22Rv1 (cell line): ENCODE measurements around the gene TOP3A.

Experiments
- ZFX ChIP-seq: fragments of 450-650 bp; IDR thresholded peaks from 2 replicates; pipeline ENCODE4 v1.6.1; 2017; ENCODE audit warnings: antibody characterized with exemption, borderline replicate concordance
- TF ChIP-seq, protein P1 (sequence below): fragments of 450-650 bp; IDR thresholded peaks from 2 replicates; pipeline ENCODE4 v1.5.1; 2017; ENCODE audit warnings: mild to moderate bottlenecking

DNA sequence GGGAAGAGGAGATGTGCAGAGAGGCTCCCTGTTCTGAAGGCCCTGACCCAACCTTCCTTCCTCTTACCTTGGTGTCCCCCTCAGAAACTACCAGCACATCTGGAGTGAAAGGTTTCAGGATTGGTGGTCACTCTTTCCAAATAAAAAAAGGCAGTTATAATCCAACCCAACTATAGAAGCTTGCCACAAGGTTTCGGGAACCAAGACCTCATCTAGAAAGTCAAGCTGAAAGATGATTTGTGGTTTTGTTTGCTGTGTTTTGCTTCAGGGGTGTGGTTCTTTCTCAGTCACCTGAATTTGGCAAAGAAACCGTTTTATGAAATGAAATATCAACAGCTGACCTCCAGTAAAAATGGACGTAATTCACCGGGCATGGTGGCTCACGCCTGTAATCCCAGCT is 29.2 kb upstream of the TOP3A start:
- TF ChIP-seq, protein P1, sequence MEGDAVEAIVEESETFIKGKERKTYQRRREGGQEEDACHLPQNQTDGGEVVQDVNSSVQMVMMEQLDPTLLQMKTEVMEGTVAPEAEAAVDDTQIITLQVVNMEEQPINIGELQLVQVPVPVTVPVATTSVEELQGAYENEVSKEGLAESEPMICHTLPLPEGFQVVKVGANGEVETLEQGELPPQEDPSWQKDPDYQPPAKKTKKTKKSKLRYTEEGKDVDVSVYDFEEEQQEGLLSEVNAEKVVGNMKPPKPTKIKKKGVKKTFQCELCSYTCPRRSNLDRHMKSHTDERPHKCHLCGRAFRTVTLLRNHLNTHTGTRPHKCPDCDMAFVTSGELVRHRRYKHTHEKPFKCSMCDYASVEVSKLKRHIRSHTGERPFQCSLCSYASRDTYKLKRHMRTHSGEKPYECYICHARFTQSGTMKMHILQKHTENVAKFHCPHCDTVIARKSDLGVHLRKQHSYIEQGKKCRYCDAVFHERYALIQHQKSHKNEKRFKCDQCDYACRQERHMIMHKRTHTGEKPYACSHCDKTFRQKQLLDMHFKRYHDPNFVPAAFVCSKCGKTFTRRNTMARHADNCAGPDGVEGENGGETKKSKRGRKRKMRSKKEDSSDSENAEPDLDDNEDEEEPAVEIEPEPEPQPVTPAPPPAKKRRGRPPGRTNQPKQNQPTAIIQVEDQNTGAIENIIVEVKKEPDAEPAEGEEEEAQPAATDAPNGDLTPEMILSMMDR: no peak
- no peak for TF ChIP-seq ZFX
